DOHH2 (cell line): ENCODE data around the gene NEK5.

Experiments used
- CTCF ChIP-seq: fragments of 200-600 bp; sonication (generic); IDR thresholded peaks from one replicate; pipeline ENCODE4 v1.5.1; 2014; ENCODE audit warnings: antibody characterized with exemption, mild to moderate bottlenecking, low read depth, low read length; ENCODE audit not compliant: poor library complexity, severe bottlenecking
- EZH2phosphoT487 ChIP-seq: fragments of 200-600 bp; sonication (generic); IDR thresholded peaks from 2 replicates; pipeline ENCODE4 v1.6.1; 2017; ENCODE audit warnings: borderline replicate concordance, mild to moderate bottlenecking, antibody characterized with exemption, low read length, moderate library complexity, mixed read lengths

DNA sequence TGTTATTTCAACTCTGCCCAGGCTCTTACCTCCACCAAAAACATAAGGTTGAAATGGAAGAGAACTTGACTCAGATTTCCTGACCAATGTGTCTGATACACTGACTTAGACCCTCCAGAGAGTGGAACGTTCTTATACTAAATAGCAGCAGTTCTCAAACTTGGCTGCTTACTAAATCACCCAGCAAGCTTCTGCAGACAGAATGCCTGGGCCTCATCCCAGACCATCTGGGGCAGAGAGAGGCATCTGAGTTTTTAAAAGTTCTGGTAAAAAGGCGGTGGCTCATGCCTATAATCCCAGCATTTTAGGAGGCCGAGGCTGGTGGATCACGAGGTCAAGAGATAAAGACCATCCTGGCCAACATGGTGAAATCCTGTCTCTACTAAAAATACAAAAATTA is 46.3 kb downstream of the NEK5 start:
- no peak for TF ChIP-seq CTCF
- TF ChIP-seq EZH2phosphoT487 = no peak
